Right ventricle myocardium inferior (tissue), 1 donor: ENCODE data around the gene C1QA. TPM values are rescaled to one million over a fixed set of nuclear protein-coding genes. Genes with fewer than 3 reads are reported as not detected.

Experiments used
- ATAC-seq: fragments of 200-7000 bp; cut with Tn5 transposase; one replicate; pipeline ENCODE4 v1.9.1; 2020; ENCODE audit warnings: mild to moderate bottlenecking, moderate library complexity
- DNase-seq: peaks from one replicate; pipeline ENCODE4 v3.0.0; 2021; ENCODE audit errors: missing footprints
- intact Hi-C: fragments of 100-400 bp; cut with DNase I; formaldehyde crosslinking; loops from one replicate; pipeline ENCODE4 v1.11.0; 2022
- long read RNA-seq: library from polyadenylated mRNA; unstranded; transcript quantifications from one replicate; pipeline ENCODE4 v2.0.0, GENCODE V29; 2021
- total RNA-seq: library from RNA; stranded (reverse); fragmentation: NEBNext Ultra II Directional; extraction: Animal tissue kit (Norgen Biotek cat#: 25700); gene quantifications from one replicate; pipeline ENCODE4 v1.2.1, GENCODE V29; 2021
- donor health status: DM: no; HTN: yes; CAD: no; lungs with severe emphysema.

The C1QA gene, protein sequence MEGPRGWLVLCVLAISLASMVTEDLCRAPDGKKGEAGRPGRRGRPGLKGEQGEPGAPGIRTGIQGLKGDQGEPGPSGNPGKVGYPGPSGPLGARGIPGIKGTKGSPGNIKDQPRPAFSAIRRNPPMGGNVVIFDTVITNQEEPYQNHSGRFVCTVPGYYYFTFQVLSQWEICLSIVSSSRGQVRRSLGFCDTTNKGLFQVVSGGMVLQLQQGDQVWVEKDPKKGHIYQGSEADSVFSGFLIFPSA
- 124 TPM for total RNA-seq
- long read RNA-seq, transcript C1QA-201 (3 exons, 1,143 nt): major isoform, 42 of 50 reads
- long read RNA-seq, partial matches to known transcripts: 0 of 50 reads
- long read RNA-seq, other reads (novel, unspliced or antisense): 7 of 50 reads

DNA sequence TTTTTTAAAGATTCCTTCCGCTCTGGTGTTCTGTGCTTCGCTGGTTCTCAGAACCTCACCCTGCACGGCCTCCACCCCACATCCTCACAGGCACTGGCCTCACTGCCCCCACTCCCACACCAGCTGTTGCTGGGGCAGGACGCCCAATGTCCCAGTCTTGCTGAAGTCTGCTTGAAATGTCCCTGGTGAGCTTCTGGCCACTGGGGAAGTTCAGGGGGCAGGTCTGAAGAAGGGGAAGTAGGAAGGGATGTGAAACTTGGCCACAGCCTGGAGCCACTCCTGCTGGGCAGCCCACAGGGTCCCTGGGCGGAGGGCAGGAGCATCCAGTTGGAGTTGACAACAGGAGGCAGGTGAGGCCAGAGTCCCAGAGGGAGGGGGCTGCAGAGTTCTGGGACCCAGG lies at the start of gene C1QA:
Gene C1QA (plus strand): TSS at position 276 of the 400 bp plus-strand sequence. CDS start 989 bp downstream, outside the sequence.
- DNase-seq (peak; percentile 81), ATAC-seq (peak; percentile 85)
- intact Hi-C loops: no loop called here

DNA sequence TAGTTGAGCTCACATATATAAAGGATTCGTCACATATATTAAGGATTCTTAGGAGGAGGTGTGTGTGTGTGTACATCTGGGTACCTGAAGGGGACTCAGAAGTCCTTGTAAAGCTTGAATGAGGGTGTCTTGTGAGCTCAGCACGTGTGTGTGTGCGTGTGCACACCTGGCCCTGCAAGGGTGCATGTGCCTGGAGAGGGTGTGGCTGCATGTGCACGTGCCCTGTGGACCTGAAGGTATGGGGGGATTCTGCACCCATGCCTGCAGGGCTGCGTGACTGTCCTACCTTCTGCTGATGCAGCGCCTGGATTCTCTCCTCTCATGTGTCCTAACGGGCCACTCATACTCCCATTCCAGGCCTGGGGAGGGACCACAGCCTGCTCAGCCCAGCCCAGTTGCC lies 49.2 kb upstream of the C1QA start:
- intact Hi-C loops: no loop called here
- DNase-seq: no peak
- no peak for ATAC-seq

DNA sequence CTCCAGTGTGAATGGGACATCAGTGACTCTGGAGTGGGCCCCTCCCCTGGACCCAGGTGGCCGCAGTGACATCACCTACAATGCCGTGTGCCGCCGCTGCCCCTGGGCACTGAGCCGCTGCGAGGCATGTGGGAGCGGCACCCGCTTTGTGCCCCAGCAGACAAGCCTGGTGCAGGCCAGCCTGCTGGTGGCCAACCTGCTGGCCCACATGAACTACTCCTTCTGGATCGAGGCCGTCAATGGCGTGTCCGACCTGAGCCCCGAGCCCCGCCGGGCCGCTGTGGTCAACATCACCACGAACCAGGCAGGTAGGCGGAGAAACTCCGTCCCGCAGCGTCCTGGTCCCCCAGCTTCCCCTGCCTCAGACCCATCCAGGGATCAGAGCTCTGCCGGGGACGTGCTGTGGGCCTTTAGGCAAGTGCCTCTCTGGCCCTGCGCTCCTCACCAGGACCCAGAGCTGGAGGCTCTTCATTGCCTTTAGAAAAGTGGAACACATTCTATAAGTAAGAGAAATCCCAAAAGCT lies 47.5 kb upstream of the C1QA start:
- intact Hi-C loops: no loop called here
- ATAC-seq (no peak), DNase-seq (no peak)

DNA sequence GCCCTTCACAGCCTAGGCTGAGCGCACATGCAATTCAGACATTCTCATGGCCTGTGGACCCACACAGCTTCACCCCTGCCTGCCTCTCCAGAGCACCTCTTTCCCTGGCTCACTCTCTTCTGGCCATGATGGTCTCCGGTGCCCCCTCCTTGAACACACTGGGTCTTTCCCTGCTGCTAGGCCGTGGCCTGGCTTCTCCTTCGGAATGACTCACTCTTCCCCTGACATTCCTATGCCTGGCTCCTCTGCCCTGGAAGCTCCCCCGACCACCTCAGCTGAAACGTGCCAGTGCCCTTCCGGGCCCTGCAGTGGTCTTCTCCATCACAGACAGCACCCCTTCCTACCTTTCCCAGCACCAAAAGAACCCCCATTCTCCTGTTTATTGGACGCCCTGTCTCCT lies 44.9 kb upstream of the C1QA start:
- DNase-seq: no peak
- no peak for ATAC-seq
- intact Hi-C loops: no loop called here

DNA sequence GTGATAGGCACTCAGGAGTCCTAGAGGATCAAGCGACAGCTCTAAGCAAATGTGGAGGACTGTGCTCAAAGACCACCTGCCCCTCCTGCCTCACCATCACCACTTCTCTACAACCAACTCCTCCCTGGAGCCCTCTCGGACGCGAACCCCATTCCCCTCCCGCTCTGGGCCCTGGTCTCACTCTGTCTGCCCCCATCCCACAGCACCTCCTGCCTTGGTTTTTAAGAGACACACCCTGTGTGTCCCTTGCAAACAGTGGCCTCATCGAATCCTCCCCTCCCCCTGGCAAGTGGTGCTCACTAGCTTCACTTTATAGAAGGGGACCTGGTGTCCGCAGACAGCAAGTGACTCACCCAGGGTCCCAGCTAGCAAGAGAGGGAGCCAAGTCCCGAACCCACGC lies 44.4 kb upstream of the C1QA start:
- no peak for ATAC-seq
- intact Hi-C loops: no loop called here
- DNase-seq: no peak

DNA sequence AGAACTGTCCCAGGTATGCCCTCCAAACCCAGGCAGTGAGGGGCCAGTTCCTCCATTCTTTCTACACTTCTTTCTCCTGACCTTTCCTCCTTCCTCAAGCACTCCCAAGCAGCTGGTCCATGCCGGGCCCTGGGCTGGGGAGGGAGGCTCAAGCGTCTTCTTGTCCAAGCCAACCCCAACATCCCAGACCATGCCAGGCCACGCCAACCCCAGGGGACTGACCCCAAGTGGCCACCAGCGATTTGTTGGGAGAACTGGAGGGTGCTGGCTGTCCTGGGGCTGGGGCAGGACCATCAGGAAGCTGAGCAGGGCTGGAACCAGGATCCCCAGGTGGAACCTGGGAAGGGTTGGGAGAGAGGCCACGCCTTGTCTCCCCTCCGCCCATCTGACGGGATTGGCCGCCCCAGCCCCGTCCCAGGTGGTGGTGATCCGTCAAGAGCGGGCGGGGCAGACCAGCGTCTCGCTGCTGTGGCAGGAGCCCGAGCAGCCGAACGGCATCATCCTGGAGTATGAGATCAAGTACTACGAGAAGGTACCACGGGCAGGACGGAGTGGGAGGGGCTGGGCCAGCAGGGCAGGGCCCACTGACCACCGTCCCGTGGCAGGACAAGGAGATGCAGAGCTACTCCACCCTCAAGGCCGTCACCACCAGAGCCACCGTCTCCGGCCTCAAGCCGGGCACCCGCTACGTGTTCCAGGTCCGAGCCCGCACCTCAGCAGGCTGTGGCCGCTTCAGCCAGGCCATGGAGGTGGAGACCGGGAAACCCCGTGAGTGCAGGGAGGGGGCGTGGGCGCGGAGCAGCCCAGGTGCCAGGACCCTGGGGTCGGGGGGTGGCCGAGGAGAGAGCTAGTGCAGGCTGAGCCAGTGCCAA lies 43.3 kb upstream of the C1QA start:
- intact Hi-C loops: no loop called here

DNA sequence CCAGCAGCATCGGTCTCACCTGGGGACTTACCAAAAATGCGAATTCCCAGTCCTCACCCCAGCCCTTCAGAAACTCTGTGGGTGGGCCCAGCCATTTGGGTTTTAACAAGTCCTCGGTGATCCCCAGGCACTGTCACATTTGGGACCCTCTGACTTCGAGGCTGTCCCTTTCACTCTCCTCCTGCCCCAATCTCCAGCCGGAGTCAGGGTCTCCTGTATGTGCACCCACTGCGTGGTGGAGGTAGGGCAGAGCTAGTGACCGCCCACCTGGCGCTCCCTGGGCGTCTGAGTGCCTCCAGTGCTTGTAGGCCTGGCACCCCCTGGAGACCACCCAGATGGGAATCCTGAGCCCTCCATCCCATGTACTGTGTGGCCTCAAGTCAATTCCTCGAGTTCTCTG lies 42.0 kb upstream of the C1QA start:
- DNase-seq (no peak), ATAC-seq (no peak)
- intact Hi-C loops: no loop called here

More for the DNA sequence above, 43.3 kb upstream of the C1QA start:
- DNase-seq: no peak
- no peak for ATAC-seq

DNA sequence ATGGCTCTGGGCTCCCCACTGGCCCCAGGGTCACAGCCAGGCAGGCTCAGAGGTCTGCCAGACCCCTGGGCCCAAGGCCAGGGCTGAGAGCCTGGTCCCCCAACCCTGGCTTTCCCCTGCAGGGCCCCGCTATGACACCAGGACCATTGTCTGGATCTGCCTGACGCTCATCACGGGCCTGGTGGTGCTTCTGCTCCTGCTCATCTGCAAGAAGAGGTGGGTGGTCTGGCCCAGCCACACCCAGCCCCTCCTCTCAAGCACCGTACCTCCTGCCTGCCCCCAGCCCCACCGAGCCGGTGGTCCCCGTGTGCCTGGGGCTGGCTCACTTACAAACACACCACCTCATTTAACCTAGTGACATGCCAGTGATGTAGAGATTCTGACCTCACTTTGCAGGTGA lies 41.3 kb upstream of the C1QA start:
- intact Hi-C loops: no loop called here
- ATAC-seq: no peak

DNA sequence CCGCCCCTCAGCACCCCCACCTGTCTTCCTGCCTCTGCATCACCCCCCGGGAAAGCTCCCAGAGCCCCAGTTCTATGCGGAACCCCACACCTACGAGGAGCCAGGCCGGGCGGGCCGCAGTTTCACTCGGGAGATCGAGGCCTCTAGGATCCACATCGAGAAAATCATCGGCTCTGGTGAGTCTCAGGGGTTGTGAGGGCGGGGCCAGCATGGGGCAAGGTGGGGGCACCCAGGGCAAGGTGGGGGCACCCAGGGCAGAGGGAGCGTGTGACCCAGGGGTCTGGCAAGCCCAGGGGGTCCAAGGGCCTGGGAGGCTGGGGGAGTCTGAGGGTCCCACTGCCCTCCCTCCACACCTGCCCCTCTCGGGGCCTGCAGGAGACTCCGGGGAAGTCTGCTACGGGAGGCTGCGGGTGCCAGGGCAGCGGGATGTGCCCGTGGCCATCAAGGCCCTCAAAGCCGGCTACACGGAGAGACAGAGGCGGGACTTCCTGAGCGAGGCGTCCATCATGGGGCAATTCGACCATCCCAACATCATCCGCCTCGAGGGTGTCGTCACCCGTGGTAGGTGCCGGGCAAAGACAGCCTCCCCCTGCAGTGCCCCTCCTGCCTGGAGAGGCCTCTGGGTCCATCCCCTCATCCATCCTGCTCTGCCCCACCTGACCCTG lies 39.0 kb upstream of the C1QA start:
- no peak for ATAC-seq
- intact Hi-C loops: no loop called here
- no peak for DNase-seq

More for the DNA sequence above, 41.3 kb upstream of the C1QA start:
- no peak for DNase-seq

DNA sequence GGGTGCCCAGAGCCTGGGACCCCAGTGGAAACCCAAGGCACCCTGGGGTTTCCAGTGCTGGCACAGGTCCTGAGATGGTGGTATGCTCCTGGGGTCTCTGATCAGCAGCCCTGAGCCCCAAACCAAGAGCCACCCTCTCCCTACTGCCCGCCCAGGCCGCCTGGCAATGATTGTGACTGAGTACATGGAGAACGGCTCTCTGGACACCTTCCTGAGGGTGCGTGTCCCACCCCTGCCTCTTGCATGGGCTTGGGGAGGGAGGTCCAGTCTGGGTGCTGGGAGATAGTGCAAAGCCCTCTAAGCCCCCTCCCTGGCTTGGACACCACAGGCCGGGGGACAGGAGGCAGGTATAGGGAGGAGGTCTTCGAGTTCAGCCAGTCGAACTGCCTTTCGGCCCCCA lies 38.4 kb upstream of the C1QA start:
- intact Hi-C loops: no loop called here
- ATAC-seq (no peak), DNase-seq (no peak)

DNA sequence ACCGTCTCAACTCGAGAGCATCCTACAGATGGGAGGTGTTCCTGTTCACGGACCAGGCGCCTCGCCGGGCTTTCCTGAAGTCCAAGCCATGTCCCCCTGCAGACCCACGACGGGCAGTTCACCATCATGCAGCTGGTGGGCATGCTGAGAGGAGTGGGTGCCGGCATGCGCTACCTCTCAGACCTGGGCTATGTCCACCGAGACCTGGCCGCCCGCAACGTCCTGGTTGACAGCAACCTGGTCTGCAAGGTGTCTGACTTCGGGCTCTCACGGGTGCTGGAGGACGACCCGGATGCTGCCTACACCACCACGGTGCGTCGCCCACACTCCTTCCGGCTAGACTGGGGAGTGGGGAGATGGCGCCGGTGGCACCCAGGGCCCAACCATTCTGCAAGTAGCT lies 37.7 kb upstream of the C1QA start:
- DNase-seq (no peak), ATAC-seq (no peak)
- intact Hi-C loops: no loop called here

DNA sequence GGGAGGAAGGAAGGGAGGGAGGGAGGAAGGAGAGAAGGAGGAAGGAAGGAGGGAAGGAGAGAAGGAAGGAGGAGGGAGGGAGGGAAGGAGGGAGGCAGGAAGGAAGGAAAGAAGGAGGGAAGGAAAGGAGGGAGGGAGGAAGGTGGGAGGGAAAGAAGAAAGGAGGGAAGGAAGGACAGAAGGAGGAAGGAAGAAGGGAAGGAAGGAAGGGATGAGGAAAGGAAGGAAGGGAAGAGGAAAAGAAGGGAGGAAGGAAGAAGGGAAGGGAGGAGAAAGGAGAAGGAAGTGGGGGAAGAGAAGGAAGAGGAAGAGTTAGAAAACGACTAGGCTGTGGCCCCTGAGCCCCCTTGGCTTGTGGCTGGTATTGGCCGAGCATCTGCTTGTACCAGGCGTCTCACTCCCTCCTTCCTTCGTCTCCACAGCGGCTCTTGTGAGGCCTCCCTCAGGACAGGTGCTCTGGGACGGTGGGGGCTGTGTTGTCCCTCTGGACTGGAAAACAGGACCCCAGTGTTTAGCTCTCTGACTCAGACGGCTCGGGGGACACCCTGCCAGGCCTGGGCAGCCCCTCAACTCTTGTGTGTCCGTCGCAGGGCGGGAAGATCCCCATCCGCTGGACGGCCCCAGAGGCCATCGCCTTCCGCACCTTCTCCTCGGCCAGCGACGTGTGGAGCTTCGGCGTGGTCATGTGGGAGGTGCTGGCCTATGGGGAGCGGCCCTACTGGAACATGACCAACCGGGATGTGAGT lies 36.2 kb upstream of the C1QA start:
- intact Hi-C loops: no loop called here
- DNase-seq: no peak
- no peak for ATAC-seq

DNA sequence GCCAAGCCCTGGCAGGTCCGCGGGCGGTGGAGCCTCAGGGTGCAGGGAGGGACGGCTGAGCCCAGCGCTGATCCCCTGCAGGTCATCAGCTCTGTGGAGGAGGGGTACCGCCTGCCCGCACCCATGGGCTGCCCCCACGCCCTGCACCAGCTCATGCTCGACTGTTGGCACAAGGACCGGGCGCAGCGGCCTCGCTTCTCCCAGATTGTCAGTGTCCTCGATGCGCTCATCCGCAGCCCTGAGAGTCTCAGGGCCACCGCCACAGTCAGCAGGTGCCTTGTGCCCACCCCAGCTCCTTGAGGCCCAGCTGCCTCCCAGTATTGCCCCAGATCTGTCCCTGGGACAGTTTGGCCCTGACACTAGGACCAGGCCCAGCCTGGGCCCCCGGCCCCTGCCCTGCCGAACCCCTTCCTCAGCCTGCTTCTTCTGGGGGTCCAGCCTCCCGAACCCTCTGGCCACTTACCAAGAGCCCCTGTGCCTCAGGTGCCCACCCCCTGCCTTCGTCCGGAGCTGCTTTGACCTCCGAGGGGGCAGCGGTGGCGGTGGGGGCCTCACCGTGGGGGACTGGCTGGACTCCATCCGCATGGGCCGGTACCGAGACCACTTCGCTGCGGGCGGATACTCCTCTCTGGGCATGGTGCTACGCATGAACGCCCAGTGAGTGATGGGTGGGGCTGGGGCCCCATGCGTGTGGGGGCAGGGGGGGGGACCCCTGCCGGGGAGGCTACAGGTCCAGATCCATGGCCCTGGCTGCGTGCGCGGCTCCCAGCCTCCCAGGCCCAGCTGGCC lies 35.4 kb upstream of the C1QA start:
- DNase-seq (no peak), ATAC-seq (no peak)
- intact Hi-C loops: no loop called here

DNA sequence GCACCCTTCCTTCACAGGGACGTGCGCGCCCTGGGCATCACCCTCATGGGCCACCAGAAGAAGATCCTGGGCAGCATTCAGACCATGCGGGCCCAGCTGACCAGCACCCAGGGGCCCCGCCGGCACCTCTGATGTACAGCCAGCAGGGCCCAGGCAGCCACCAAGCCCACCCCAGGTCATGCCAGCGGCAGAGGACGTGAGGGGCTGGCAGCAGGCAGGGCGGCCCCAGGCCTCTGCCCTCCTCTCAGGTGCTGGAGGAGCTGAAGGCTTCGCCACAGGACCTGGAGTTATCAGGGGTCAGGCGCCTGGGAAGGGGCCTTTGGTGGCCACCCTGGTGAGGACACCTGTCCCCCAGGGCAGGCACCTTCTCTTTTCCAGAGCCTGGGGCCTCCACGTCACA lies 34.8 kb upstream of the C1QA start:
- DNase-seq: no peak
- ATAC-seq: no peak
- intact Hi-C loops: no loop called here

DNA sequence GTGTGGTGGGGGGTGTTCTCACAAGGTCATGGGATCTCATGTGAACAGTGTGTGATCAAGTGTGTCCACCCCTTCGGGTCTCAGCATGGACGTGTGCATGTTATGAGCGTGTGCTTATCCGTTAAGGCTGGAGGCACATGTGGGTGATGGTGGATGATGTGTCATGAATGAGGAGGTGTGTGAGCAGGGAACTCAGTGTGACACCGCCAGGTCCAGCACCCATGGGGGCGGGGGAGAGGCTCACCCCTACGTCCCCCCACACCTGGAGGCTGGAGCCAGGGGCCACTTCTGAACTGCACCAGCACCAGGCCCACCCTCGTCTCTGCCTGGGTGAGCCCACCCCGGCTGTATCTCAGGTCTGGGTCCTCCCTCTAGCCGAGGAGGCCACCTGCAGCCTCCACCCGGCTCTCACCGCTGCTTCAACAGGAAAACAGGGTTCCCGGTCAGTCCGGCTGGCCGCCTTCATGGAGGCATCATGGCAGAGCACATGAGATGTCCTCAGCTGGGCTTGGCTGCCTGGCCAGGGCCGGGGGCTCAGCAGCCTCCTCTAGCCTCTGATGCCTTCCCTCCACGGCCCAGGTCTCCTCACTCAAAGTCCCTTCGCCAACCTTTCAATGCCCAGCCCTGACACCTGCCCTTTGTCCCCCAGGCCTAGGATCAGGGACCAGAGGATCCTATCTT lies 34.2 kb upstream of the C1QA start:
- no peak for ATAC-seq
- no peak for DNase-seq
- intact Hi-C loops: no loop called here

DNA sequence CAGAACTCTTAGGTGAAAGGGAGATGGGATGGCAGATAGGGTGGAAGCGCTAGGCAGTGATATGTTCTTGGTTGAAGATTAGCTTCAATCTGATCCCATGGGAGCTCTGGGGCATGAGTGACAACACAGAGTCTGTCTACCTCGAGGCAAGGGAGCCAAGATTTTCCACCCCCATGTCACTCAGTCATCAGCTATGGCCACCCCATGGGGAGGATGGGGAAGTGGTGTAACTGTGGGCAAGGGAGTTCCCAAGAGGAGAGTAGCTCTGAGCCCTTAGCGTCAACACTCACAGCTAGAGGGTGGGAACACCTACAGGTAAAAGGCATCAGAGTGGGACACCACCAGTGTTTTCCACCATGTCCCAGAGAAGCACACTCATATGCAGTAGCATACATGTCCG lies 30.3 kb upstream of the C1QA start:
- ATAC-seq: no peak
- intact Hi-C loops: no loop called here
- DNase-seq: no peak

DNA sequence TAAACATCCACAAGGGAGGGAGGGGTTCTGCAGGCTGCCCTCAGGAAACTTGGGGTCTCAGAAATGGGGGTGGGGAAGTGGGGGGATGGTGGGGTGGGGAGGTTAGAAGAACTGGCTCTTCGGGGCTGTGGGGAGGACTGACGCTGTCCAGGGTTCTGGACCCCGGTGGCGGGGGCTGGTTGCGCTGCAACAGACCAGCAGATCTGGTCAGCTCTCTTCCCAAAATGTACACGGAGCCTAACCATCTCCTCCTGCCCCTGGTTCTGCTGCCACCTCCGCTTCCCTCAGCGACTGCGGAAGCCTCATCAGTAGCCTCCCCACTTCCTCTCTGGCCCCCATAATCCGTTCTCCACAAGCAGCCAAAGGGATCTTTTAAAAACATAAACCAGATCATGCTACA lies 29.3 kb upstream of the C1QA start:
- intact Hi-C loops: no loop called here
- no peak for ATAC-seq
- no peak for DNase-seq

DNA sequence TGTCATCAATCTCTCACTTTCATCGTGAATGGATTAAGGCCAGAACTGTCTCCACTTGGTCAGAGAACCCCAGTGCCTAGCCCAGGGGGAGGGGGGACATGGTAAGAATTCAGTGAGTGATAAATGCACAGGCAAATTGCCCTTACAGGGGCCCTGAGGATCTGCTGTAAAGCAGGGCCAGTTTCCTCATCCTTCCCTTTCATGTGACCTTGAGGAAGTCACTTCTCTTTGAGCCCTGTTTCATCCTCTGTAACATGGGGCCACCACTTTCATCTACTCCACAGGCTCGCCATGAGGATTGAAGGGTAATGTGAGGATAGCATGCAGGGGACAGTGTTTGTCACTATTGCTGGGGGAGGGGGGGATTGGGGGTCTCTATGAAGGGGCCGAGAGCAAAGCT lies 28.1 kb upstream of the C1QA start:
- DNase-seq: no peak
- no peak for ATAC-seq
- intact Hi-C loops: no loop called here
